ENCODE data around the gene AKAP13. TPM values are rescaled to one million over a fixed set of nuclear protein-coding genes. Genes with fewer than 3 reads are reported as not detected.

AKAP13 gene
- total RNA-seq, 1 experiment from 2014 or later: 47.3 TPM

- Histone ChIP-seq H3K4ac (ENCODE audit: low read depth, low read length) (no peak overlapping the region), H4K5ac (ENCODE audit: insufficient read length, low read depth, low read length) (no peak overlapping the region), H4K8ac (replicated peaks; ENCODE audit: insufficient read length, low read depth, low read length) (no peak overlapping the region), H2BK12ac (ENCODE audit: insufficient read length, low read depth, low read length) (no peak overlapping the region), H2AK5ac (ENCODE audit: insufficient read length, low read length) (no peak overlapping the region), H3K23me2 (ENCODE audit: insufficient read length, low read depth, low read length, poor library complexity, severe bottlenecking) (no peaks in the 10 kb centered on the region), H3K79me1 (ENCODE audit: insufficient read depth, low read depth, low read length, poor library complexity, severe bottlenecking) (no peaks in the 10 kb centered on the region), H3K4me2 (ENCODE audit: insufficient read depth, insufficient read length, low read length) (no peak overlapping the region), H3K27ac (ENCODE audit: insufficient read length, low read depth, low read length) (no peak overlapping the region), H4K91ac (ENCODE audit: insufficient read length, low read depth, low read length) (no peak overlapping the region), H2AFZ (ENCODE audit: low read length) (no peak overlapping the region), H3K9ac (ENCODE audit: extremely low read depth, insufficient read length, low read length) (no peak overlapping the region), H3K4me1 (ENCODE audit: insufficient read depth, low read length) (peaks cover 6% of the 10 kb centered on the region), H3K14ac (ENCODE audit: insufficient read depth, low read length) (no peak overlapping the region), H3K9me3 (ENCODE audit: control insufficient read depth, low read depth, low read length) (no peaks in the 10 kb centered on the region), H3K18ac (ENCODE audit: insufficient read length, low read depth, low read length) (no peak overlapping the region), H2BK120ac (ENCODE audit: low read depth, low read length, poor library complexity, severe bottlenecking) (no peak overlapping the region), H3K79me2 (ENCODE audit: insufficient read depth, low read length) (peaks cover 5% of the 10 kb centered on the region; the same call in 1 of the 2 replicates), H3K27me3 (ENCODE audit: insufficient read depth, low read length) (no peaks in the 10 kb centered on the region), H2BK20ac (ENCODE audit: low read depth, low read length, poor library complexity, severe bottlenecking) (no peak overlapping the region), H2BK5ac (ENCODE audit: insufficient read length, low read length) (no peak overlapping the region), H4K20me1 (ENCODE audit: control insufficient read depth, insufficient read depth, insufficient read length) (no peaks in the 10 kb centered on the region), H3K56ac (ENCODE audit: insufficient read length, low read depth, low read length) (no peak overlapping the region), H2BK15ac (ENCODE audit: low read depth, low read length) (no peak overlapping the region), H3T11ph (ENCODE audit: low read length) (no peak overlapping the region), H3K23ac (ENCODE audit: insufficient read length, low read depth, low read length) (no peak overlapping the region)
- Mint-ChIP-seq H3K4me3 (no peak overlapping the region), H3K9me3 (no peaks in the 10 kb centered on the region), H3K27me3 (ENCODE audit: low read depth) (no peaks in the 10 kb centered on the region), H3K4me1 (peaks cover 55 to 57% of the 10 kb centered on the region in 2 experiments), H3K36me3 (ENCODE audit: insufficient read depth in 1 of 3, low read depth in 3 of 3) (no peaks in the 10 kb centered on the region), H3K27ac (no peak overlapping the region)
- no peak for TF ChIP-seq CTCF (conservative IDR thresholded peaks at IDR 0.05)
- DNase-seq: no peak
- WGBS (ENCODE audit: extremely low coverage, insufficient read length, low lambda C conversion rate): no CpG with 5 or more reads among the region's 8 CpGs
These were observed 115.7 kb downstream of the AKAP13 start for GRCh38 chr15:85496151-85496550.
